Measurements from ENCODE around the gene MRPL51. TPM values are rescaled to one million over a fixed set of nuclear protein-coding genes. Genes with fewer than 3 reads are reported as not detected.

The MRPL51 gene
- total and polyA plus RNA-seq, 2 donors from 2014 or later, result 132 to 268 TPM

DNA sequence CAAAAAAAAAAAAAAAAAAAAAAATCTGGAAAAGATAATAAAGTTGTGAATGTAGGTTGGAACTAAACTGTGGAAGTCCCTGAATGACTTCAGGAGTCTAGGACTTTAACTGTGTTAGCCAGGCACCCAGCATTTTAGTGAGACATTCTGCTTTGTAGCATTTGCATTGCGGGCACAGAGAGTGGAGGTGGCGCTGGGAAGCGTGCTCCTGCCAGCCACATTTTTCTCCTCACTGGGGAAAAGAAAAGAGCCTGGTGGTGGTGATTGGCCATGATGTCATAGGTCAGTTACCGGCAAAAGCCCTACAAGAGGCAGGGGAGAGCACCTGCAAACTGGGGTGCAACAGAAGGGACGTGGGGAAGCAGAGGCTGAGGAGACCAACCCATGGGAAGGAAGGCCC lies 31.6 kb upstream of the MRPL51 start:
- peaks cover 8 to 54% (median 45%) of the 10 kb centered on the region in 3 donors for H3K36me3 ChIP-seq (ENCODE audit: control insufficient read depth in 2 of 3, insufficient read depth in 3 of 3, low read length in 3 of 3)
- no peak for DNase-seq

DNA sequence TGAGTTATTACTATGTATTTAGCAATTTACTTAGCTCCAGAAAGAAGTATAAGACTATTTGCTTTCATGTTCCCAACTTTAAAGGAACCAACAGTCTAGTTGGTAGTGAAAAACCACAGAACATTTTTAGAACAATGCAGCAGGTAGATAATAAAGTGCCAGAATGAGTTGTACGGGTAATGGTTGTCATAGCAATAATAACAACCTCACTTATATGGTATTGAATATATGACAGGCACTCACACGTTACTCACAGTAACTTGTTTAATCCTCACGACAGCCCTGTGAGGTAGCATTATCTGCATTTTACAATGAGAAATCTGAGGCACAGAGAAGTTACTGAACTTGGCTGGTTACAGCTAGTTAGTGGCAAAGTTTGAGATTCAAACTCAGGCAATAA lies 30.6 kb upstream of the MRPL51 start:
- TF ChIP-seq, protein P1, sequence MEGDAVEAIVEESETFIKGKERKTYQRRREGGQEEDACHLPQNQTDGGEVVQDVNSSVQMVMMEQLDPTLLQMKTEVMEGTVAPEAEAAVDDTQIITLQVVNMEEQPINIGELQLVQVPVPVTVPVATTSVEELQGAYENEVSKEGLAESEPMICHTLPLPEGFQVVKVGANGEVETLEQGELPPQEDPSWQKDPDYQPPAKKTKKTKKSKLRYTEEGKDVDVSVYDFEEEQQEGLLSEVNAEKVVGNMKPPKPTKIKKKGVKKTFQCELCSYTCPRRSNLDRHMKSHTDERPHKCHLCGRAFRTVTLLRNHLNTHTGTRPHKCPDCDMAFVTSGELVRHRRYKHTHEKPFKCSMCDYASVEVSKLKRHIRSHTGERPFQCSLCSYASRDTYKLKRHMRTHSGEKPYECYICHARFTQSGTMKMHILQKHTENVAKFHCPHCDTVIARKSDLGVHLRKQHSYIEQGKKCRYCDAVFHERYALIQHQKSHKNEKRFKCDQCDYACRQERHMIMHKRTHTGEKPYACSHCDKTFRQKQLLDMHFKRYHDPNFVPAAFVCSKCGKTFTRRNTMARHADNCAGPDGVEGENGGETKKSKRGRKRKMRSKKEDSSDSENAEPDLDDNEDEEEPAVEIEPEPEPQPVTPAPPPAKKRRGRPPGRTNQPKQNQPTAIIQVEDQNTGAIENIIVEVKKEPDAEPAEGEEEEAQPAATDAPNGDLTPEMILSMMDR (IDR thresholded peaks at IDR 0.05; ENCODE audit: borderline replicate concordance, extremely low read depth, insufficient read depth), result no peak
- H3K4me1 ChIP-seq (ENCODE audit: control insufficient read depth in 2 of 3, insufficient read depth in 2 of 3, low read depth in 1 of 3, low read length in 3 of 3), result no peaks in the 10 kb centered on the region
- DNase-seq (no peak), FAIRE-seq (no peak)
- no peaks in the 10 kb centered on the region for H3K9me3 ChIP-seq (ENCODE audit: control insufficient read depth in 2 of 3, insufficient read depth in 1 of 3, low read length in 3 of 3)
- H3K36me3 ChIP-seq (ENCODE audit: control insufficient read depth in 2 of 3, insufficient read depth in 3 of 3, low read length in 3 of 3), result peaks cover 8 to 54% (median 42%) of the 10 kb centered on the region in 3 donors
- no peak overlapping the region for H3K4me3 ChIP-seq (ENCODE audit: low read length in 3 of 3)
- no peak overlapping the region for H3K9ac ChIP-seq (ENCODE audit: low read length in 3 of 3)
- no peak overlapping the region for H3K27ac ChIP-seq (ENCODE audit: low read depth in 2 of 2, low read length in 2 of 2)
- H3K27me3 ChIP-seq (ENCODE audit: control insufficient read depth, insufficient read depth, low read length), result no peaks in the 10 kb centered on the region
- intact Hi-C loops (cut with DNase I), result no loop called here

More for the DNA sequence above, 31.6 kb upstream of the MRPL51 start:
- Histone ChIP-seq H3K9ac (ENCODE audit: low read length in 3 of 3) (no peak overlapping the region), H3K9me3 (ENCODE audit: control insufficient read depth in 2 of 3, insufficient read depth in 1 of 3, low read length in 3 of 3) (no peaks in the 10 kb centered on the region), H3K4me1 (ENCODE audit: control insufficient read depth in 2 of 3, insufficient read depth in 2 of 3, low read depth in 1 of 3, low read length in 3 of 3) (no peaks in the 10 kb centered on the region), H3K27ac (ENCODE audit: low read depth in 2 of 2, low read length in 2 of 2) (no peak overlapping the region), H3K27me3 (ENCODE audit: control insufficient read depth, insufficient read depth, low read length) (no peaks in the 10 kb centered on the region), H3K4me3 (ENCODE audit: low read length in 3 of 3) (no peak overlapping the region)
- TF ChIP-seq, protein P1 (IDR thresholded peaks at IDR 0.05; ENCODE audit: borderline replicate concordance, extremely low read depth, insufficient read depth), result no peak
- intact Hi-C loops (cut with DNase I), result no loop called here
- no peak for FAIRE-seq

DNA sequence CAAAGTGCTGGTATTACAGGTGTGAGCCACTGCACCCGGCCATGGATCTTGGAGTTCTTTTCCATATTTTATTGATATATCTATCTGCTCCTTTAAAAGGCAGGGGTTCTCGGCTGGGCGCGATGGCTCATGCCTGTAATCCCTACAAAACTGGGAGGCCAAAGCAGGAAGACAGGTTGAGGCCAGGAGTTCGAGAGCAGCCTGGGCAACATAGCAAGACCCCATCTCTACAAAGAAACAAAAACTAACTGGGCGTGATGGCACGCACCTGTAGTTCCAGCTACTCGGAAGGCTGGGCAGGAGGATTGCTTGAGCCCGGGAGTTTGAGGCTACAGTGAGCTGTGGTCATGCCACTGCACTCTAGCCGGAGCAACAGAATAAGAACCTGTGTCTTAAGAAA lies 29.1 kb upstream of the MRPL51 start:
- intact Hi-C loops (cut with DNase I), result no loop called here
- Histone ChIP-seq H3K27ac (ENCODE audit: low read depth in 2 of 2, low read length in 2 of 2) (no peak overlapping the region), H3K9ac (ENCODE audit: low read length in 3 of 3) (no peak overlapping the region), H3K9me3 (ENCODE audit: control insufficient read depth in 2 of 3, insufficient read depth in 1 of 3, low read length in 3 of 3) (no peaks in the 10 kb centered on the region), H3K36me3 (ENCODE audit: control insufficient read depth in 2 of 3, insufficient read depth in 3 of 3, low read length in 3 of 3) (peaks cover 8 to 53% (median 38%) of the 10 kb centered on the region in 3 donors), H3K27me3 (ENCODE audit: control insufficient read depth, insufficient read depth, low read length) (no peaks in the 10 kb centered on the region), H3K4me3 (ENCODE audit: low read length in 3 of 3) (no peak overlapping the region), H3K4me1 (ENCODE audit: control insufficient read depth in 2 of 3, insufficient read depth in 2 of 3, low read depth in 1 of 3, low read length in 3 of 3) (no peaks in the 10 kb centered on the region)
- FAIRE-seq, result no peak
- no peak for DNase-seq
- TF ChIP-seq, protein P1 (IDR thresholded peaks at IDR 0.05; ENCODE audit: borderline replicate concordance, extremely low read depth, insufficient read depth), result no peak

DNA sequence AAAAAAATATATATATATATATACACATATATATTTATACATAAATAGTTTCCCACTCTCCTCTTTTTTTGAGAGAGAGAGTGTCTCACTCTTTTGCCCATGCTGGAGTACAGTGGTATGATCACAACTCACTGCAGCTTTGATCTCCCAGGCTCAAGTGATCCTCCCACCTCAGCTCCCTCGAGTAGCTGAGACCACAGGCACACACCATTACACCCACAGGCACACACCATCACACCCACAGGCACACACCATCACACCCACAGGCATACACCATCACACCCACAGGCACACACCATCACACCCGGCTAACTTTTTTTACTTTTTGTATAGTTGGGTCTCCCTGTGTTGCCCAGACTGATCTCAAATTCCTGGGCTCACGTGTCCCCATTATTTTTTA lies 27.1 kb upstream of the MRPL51 start:
- FAIRE-seq (no peak), DNase-seq (no peak)
- no peaks in the 10 kb centered on the region for H3K9me3 ChIP-seq (ENCODE audit: control insufficient read depth in 2 of 3, insufficient read depth in 1 of 3, low read length in 3 of 3)
- no peak overlapping the region for H3K9ac ChIP-seq (ENCODE audit: low read length in 3 of 3)
- intact Hi-C loops (cut with DNase I), result no loop called here
- H3K36me3 ChIP-seq (ENCODE audit: control insufficient read depth in 2 of 3, insufficient read depth in 3 of 3, low read length in 3 of 3), result peaks cover 6 to 50% (median 34%) of the 10 kb centered on the region in 3 donors
- no peak overlapping the region for H3K27ac ChIP-seq (ENCODE audit: low read depth in 2 of 2, low read length in 2 of 2)
- TF ChIP-seq, protein P1 (IDR thresholded peaks at IDR 0.05; ENCODE audit: borderline replicate concordance, extremely low read depth, insufficient read depth), result no peak
- H3K4me1 ChIP-seq (ENCODE audit: control insufficient read depth in 2 of 3, insufficient read depth in 2 of 3, low read depth in 1 of 3, low read length in 3 of 3), result no peaks in the 10 kb centered on the region
- H3K4me3 ChIP-seq (ENCODE audit: low read length in 3 of 3), result no peak overlapping the region
- no peaks in the 10 kb centered on the region for H3K27me3 ChIP-seq (ENCODE audit: control insufficient read depth, insufficient read depth, low read length)
